ENCODE measurements around the gene MCM3.

The MCM3 gene

DNA sequence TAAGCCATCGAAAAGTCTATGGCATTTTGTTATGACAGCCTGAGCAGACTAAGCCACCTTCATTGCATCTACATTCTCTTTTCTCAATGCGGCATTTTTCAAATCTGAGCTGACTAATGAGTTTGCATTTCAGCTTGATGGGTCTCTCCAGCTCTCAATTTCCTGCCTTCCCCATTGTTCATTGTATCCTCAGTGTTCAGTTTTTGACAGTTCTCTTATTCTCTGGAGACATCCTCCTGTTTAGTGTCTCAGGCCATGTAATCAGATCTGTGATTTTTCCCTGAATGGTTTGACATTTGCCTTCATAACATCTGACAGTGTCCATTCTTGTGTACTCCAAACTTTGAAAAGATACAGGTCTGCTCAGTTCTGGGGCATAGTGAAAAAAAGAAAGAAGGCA is 27.9 kb upstream of the MCM3 start:
- DNase-seq: no peak
- Histone ChIP-seq H3K4me3 (ENCODE audit: control insufficient read depth in 1 of 7, extremely low read depth in 1 of 7, insufficient read depth in 4 of 7, low read depth in 2 of 7, low read length in 6 of 7) (no peak overlapping the region), H3K27ac (ENCODE audit: insufficient read depth in 1 of 2, low read depth in 1 of 2, low read length in 2 of 2, poor library complexity in 1 of 2, severe bottlenecking in 2 of 2) (no peak overlapping the region), H3K36me3 (ENCODE audit: control insufficient read depth in 4 of 4, insufficient read depth in 4 of 4, low read length in 3 of 4) (no peaks in the 10 kb centered on the region), H3K27me3 (replicated peaks in 2 of 5; ENCODE audit: control insufficient read depth in 4 of 5, insufficient read depth in 5 of 5, low read length in 4 of 5) (no peaks in the 10 kb centered on the region), H3K4me1 (ENCODE audit: control extremely low read depth in 1 of 4, control insufficient read depth in 4 of 4, insufficient read depth in 4 of 4, low read length in 3 of 4) (peaks cover 6 to 29% (median 19%) of the 10 kb centered on the region in 4 experiments), H3K9me3 (ENCODE audit: control extremely low read depth in 1 of 5, control insufficient read depth in 4 of 5, insufficient read depth in 2 of 5, low read depth in 1 of 5, low read length in 4 of 5) (no peaks in the 10 kb centered on the region)
- CTCF ChIA-PET: interaction anchor here (0.6 to 2.5 kb wide), 6 partner anchors 9 to 85 kb away, joined by 3 to 10 read pairs (median 4); partner anchors contain the start of gene PAQR8
- POLR2A ChIA-PET: interaction anchor here (1.0 kb wide), 1 partner anchor 17 kb away, joined by 3 read pairs; no protein-coding TSS in a partner anchor
- WGBS (ENCODE audit: insufficient coverage): 100% methylated on average over 2 of the region's 2 CpGs

DNA sequence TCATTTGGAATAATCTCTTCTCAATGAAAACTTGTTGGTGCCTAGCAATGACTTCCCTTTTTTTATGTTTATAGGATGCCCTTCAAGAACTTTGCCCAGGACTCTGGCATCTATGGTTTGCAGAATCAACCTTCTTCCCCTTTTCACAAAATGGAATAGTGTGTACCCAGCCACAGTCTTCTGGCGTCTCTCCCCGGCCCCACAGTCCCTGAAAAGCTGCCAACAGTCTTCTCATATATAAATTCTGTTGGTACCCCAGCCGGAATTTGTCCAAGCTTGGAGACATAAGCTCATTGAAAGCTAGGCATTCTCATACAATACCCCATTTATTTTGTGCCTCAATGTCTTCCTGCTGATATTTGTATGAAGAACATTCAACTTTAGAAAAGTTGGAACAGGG is 26.4 kb upstream of the MCM3 start:
- CTCF ChIA-PET: interaction anchor here (1.2 to 2.5 kb wide), 3 partner anchors 10 to 86 kb away, joined by 4 to 10 read pairs (median 7); partner anchors contain the start of gene PAQR8
- peak; percentile 66 to 94 (median 90) for DNase-seq
- H3K9me3 ChIP-seq (ENCODE audit: control extremely low read depth in 1 of 5, control insufficient read depth in 4 of 5, insufficient read depth in 2 of 5, low read depth in 1 of 5, low read length in 4 of 5): no peaks in the 10 kb centered on the region
- POLR2A ChIA-PET: no interaction called here
- 0% methylated on average over 3 of the region's 3 CpGs for WGBS (ENCODE audit: insufficient coverage)
- H3K36me3 ChIP-seq (ENCODE audit: control insufficient read depth in 4 of 4, insufficient read depth in 4 of 4, low read length in 3 of 4): no peaks in the 10 kb centered on the region
- no peaks in the 10 kb centered on the region for H3K27me3 ChIP-seq (replicated peaks in 2 of 5; ENCODE audit: control insufficient read depth in 4 of 5, insufficient read depth in 5 of 5, low read length in 4 of 5)
- peaks cover 7 to 42% (median 32%) of the 10 kb centered on the region in 4 experiments for H3K4me1 ChIP-seq (ENCODE audit: control extremely low read depth in 1 of 4, control insufficient read depth in 4 of 4, insufficient read depth in 4 of 4, low read length in 3 of 4)
- H3K4me3 ChIP-seq (ENCODE audit: control insufficient read depth in 1 of 7, extremely low read depth in 1 of 7, insufficient read depth in 4 of 7, low read depth in 2 of 7, low read length in 6 of 7): no peak overlapping the region
- no peak overlapping the region for H3K27ac ChIP-seq (ENCODE audit: insufficient read depth in 1 of 2, low read depth in 1 of 2, low read length in 2 of 2, poor library complexity in 1 of 2, severe bottlenecking in 2 of 2)

DNA sequence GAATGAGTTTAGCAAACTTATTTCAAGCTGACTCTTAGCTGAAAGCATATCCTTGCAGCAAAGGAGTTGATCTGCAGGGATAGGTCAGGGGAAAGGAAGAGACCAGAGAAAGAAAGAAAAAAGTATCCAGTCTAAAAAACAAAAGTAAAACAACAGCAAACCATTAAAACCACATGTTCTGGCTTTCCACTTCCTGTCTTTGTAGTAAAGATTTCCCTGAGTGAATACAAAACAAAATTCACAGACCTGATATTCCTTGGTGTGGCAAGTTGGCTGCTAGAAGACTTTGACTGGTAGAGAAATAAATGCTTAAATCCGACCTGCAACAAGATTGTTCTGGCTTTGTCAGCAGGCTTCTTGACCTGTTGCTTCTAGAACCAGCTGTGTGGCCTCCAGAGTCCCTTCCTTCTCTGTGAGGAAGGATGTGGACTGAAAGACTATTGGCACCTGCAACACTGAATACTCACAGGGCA is 23.4 kb upstream of the MCM3 start:
- ChIA-PET CTCF (interaction anchor here (0.6 to 6.4 kb wide), 6 partner anchors 17 to 100 kb away, joined by 3 to 48 read pairs (median 3); partner anchors contain the start of gene MCM3), POLR2A (interaction anchor here (0.7 kb wide), 1 partner anchor 19 kb away, joined by 3 read pairs; no protein-coding TSS in a partner anchor)
- no peak overlapping the region for H3K27ac ChIP-seq (ENCODE audit: insufficient read depth in 1 of 2, low read depth in 1 of 2, low read length in 2 of 2, poor library complexity in 1 of 2, severe bottlenecking in 2 of 2)
- H3K36me3 ChIP-seq (ENCODE audit: control insufficient read depth in 4 of 4, insufficient read depth in 4 of 4, low read length in 3 of 4): no peaks in the 10 kb centered on the region
- H3K27me3 ChIP-seq (replicated peaks in 2 of 5; ENCODE audit: control insufficient read depth in 4 of 5, insufficient read depth in 5 of 5, low read length in 4 of 5): no peaks in the 10 kb centered on the region
- peak overlapping the region in 2 of 7 experiments; percentile 30 to 38 for H3K4me3 ChIP-seq (ENCODE audit: control insufficient read depth in 1 of 7, extremely low read depth in 1 of 7, insufficient read depth in 4 of 7, low read depth in 2 of 7, low read length in 6 of 7)
- no peaks in the 10 kb centered on the region for H3K9me3 ChIP-seq (ENCODE audit: control extremely low read depth in 1 of 5, control insufficient read depth in 4 of 5, insufficient read depth in 2 of 5, low read depth in 1 of 5, low read length in 4 of 5)
- DNase-seq: peak in 2 of 3 donors; percentile 57 to 66
- peaks cover 18 to 69% (median 51%) of the 10 kb centered on the region in 4 experiments for H3K4me1 ChIP-seq (ENCODE audit: control extremely low read depth in 1 of 4, control insufficient read depth in 4 of 4, insufficient read depth in 4 of 4, low read length in 3 of 4)
- WGBS (ENCODE audit: insufficient coverage): 14% methylated on average over 1 of the region's 1 CpG

DNA sequence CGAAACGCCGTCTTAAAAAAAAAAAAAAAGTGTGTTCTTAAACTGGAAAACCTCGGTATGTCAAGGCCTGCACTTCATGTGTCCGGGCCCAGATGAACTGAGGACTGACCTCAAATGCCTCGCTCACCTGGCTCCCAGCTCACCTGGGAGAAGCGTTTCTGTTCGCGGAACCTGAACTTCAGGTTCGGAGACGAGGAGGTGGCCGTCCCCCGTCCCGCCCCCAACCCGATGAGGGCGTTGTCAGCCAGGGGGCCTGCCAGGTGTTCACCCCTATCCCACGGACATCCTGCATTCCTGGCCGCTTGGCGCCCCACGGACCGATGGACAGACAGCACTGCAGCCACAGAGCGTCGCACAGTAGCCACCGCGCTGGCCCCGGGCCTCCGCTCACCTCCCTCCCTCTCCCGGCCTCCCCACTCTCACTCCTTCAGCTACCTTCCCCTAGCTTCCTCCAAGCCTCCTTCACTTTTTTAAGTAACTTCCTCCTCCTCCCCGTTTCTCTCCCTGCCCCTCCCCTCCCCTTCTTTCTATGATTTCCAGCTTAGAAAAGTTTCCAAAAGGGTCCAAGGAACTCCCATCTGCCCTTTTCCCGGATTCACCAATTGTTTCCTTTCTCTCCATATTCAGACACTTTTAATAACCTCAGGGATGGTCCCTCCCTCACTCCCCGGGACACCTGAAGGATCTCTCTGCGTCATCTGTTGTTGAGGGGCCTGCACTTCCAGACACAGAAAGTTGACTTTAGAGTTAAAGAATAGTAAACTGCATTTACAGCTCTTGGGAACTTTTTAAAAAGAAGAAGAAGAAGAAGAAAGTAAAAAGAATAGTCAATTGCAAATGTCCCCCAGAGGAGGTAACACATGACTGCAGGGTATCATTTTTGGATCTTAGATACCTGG is 22.7 kb upstream of the MCM3 start:
- DNase-seq: peak in 1 of 3 donors; percentile 26
- POLR2A ChIA-PET: no interaction called here
- Histone ChIP-seq H3K4me1 (ENCODE audit: control extremely low read depth in 1 of 4, control insufficient read depth in 4 of 4, insufficient read depth in 4 of 4, low read length in 3 of 4) (peaks cover 18 to 69% (median 51%) of the 10 kb centered on the region in 4 experiments), H3K36me3 (ENCODE audit: control insufficient read depth in 4 of 4, insufficient read depth in 4 of 4, low read length in 3 of 4) (no peaks in the 10 kb centered on the region), H3K27me3 (replicated peaks in 2 of 5; ENCODE audit: control insufficient read depth in 4 of 5, insufficient read depth in 5 of 5, low read length in 4 of 5) (no peaks in the 10 kb centered on the region), H3K27ac (ENCODE audit: insufficient read depth in 1 of 2, low read depth in 1 of 2, low read length in 2 of 2, poor library complexity in 1 of 2, severe bottlenecking in 2 of 2) (peak overlapping the region in 1 of 2 experiments; percentile 40), H3K4me3 (ENCODE audit: control insufficient read depth in 1 of 7, extremely low read depth in 1 of 7, insufficient read depth in 4 of 7, low read depth in 2 of 7, low read length in 6 of 7) (peak overlapping the region in 4 of 7 experiments; percentile 20 to 48 (median 34)), H3K9me3 (ENCODE audit: control extremely low read depth in 1 of 5, control insufficient read depth in 4 of 5, insufficient read depth in 2 of 5, low read depth in 1 of 5, low read length in 4 of 5) (no peaks in the 10 kb centered on the region)
- CTCF ChIA-PET: interaction anchor here (0.6 to 6.4 kb wide), 7 partner anchors 16 to 100 kb away, joined by 3 to 48 read pairs (median 3); partner anchors contain the start of genes MCM3 and PAQR8
- WGBS (ENCODE audit: insufficient coverage): 57% methylated on average over 31 of the region's 32 CpGs

DNA sequence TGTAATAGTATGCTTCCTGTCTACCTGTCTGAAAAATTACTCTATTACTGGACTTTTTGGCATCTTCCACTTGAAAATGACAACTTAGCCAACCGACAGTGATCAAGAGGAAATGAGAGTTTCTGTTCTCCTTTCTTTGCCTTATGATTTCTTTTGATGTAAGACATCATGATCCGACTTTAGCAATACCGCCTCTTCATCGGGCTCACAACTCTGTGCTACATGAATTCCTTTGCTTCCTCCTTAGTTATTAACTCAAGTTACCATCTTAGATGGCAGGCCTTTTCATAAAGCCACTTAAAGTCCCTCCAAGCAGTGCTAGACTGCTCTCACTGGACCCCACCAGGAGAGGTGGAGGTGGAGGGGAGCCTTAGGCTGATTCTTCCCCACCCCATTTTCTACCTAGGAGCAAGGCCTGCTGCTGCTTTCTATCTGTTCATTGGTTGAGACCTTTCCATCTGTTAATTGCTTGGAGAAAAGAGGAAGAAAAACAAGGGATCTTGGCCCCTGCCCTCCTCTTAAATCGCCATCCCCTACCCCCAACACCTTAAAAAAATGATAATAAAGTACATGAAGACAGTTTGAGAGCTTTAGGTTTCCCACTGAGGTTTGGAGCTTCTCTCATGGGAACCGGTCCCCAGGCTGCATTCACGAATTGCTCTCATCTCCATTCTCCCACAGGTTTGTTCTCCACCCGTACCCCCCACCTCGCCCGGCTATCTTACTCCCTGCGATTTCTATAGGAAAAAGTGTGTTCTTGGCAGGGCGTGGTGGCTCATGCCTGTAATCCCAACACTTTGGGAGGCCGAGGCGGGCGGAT is 21.6 kb upstream of the MCM3 start:
- Histone ChIP-seq H3K27me3 (replicated peaks in 2 of 5; ENCODE audit: control insufficient read depth in 4 of 5, insufficient read depth in 5 of 5, low read length in 4 of 5) (no peaks in the 10 kb centered on the region), H3K4me1 (ENCODE audit: control extremely low read depth in 1 of 4, control insufficient read depth in 4 of 4, insufficient read depth in 4 of 4, low read length in 3 of 4) (peaks cover 18 to 64% (median 49%) of the 10 kb centered on the region in 4 experiments), H3K9me3 (ENCODE audit: control extremely low read depth in 1 of 5, control insufficient read depth in 4 of 5, insufficient read depth in 2 of 5, low read depth in 1 of 5, low read length in 4 of 5) (no peaks in the 10 kb centered on the region), H3K4me3 (ENCODE audit: control insufficient read depth in 1 of 7, extremely low read depth in 1 of 7, insufficient read depth in 4 of 7, low read depth in 2 of 7, low read length in 6 of 7) (no peak overlapping the region), H3K27ac (ENCODE audit: insufficient read depth in 1 of 2, low read depth in 1 of 2, low read length in 2 of 2, poor library complexity in 1 of 2, severe bottlenecking in 2 of 2) (peak overlapping the region in 1 of 2 experiments; percentile 68), H3K36me3 (ENCODE audit: control insufficient read depth in 4 of 4, insufficient read depth in 4 of 4, low read length in 3 of 4) (no peaks in the 10 kb centered on the region)
- CTCF ChIA-PET: interaction anchor here (1.3 to 6.4 kb wide), 3 partner anchors 19 to 85 kb away, joined by 3 to 48 read pairs (median 7); partner anchors contain the start of genes MCM3 and PAQR8
- peak in 2 of 3 donors; percentile 52 to 73 for DNase-seq
- 83% methylated on average over 5 of the region's 15 CpGs for WGBS (ENCODE audit: insufficient coverage)
- POLR2A ChIA-PET: no interaction called here

DNA sequence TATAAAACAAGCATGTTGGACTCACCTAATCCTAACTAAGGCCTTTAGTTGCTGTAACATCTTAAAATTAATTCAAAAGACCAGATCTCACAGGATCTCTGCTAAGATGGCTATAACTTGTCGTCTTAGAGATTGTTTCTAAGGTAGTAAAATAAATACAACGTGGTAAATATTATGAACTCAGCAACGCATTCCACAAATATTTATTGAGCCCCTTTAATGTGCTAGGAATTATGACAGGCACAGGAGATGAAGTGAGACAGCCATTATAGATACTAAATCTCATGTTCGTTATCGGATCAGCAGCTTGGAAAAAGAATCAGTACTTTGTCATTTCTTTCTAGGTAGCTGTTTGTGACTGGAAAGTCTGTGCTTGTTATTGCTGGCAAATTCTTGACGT is 20.9 kb upstream of the MCM3 start:
- peak overlapping the region in 1 of 2 experiments; percentile 68 for H3K27ac ChIP-seq (ENCODE audit: insufficient read depth in 1 of 2, low read depth in 1 of 2, low read length in 2 of 2, poor library complexity in 1 of 2, severe bottlenecking in 2 of 2)
- peaks cover 18 to 58% (median 44%) of the 10 kb centered on the region in 4 experiments for H3K4me1 ChIP-seq (ENCODE audit: control extremely low read depth in 1 of 4, control insufficient read depth in 4 of 4, insufficient read depth in 4 of 4, low read length in 3 of 4)
- peaks cover 0 to 3% (median 0%) of the 10 kb centered on the region in 5 experiments for H3K9me3 ChIP-seq (ENCODE audit: control extremely low read depth in 1 of 5, control insufficient read depth in 4 of 5, insufficient read depth in 2 of 5, low read depth in 1 of 5, low read length in 4 of 5)
- 81% methylated on average over 4 of the region's 6 CpGs for WGBS (ENCODE audit: insufficient coverage)
- DNase-seq: peak in 2 of 3 donors; percentile 33 to 39
- CTCF ChIA-PET: interaction anchor here (0.9 to 6.4 kb wide), 3 partner anchors 18 to 95 kb away, joined by 3 to 48 read pairs (median 3); partner anchors contain the start of genes MCM3 and PAQR8
- POLR2A ChIA-PET: interaction anchor here (1.0 kb wide), 1 partner anchor 11 kb away, joined by 4 read pairs; no protein-coding TSS in a partner anchor
- H3K36me3 ChIP-seq (ENCODE audit: control insufficient read depth in 4 of 4, insufficient read depth in 4 of 4, low read length in 3 of 4): no peaks in the 10 kb centered on the region
- no peaks in the 10 kb centered on the region for H3K27me3 ChIP-seq (replicated peaks in 2 of 5; ENCODE audit: control insufficient read depth in 4 of 5, insufficient read depth in 5 of 5, low read length in 4 of 5)
- H3K4me3 ChIP-seq (ENCODE audit: control insufficient read depth in 1 of 7, extremely low read depth in 1 of 7, insufficient read depth in 4 of 7, low read depth in 2 of 7, low read length in 6 of 7): no peak overlapping the region

All from common myeloid progenitor, CD34-positive (primary cell).